HG03439 (cell line): ENCODE results near the gene PAK5.

ENCODE experiments used
- ATAC-seq: cut with Tn5 transposase; IDR thresholded peaks from one replicate; pipeline ENCODE4 v1.9.1; 2021; ENCODE audit warnings: mild to moderate bottlenecking, moderate library complexity; ENCODE audit not compliant: unreplicated experiment

Gene PAK5

GRCh38 chr20:9532069-9532838 is 306.6 kb downstream of the PAK5 start:
- ATAC-seq, result no peak

- no peak for ATAC-seq
These were observed 307.3 kb downstream of the PAK5 start for GRCh38 chr20:9531581-9531980.

- ATAC-seq, result no peak
These were observed 315.2 kb downstream of the PAK5 start for GRCh38 chr20:9523636-9524035.

- no peak for ATAC-seq
These were observed 318.8 kb downstream of the PAK5 start for GRCh38 chr20:9520086-9520485.

GRCh38 chr20:9518576-9519175 is 320.2 kb downstream of the PAK5 start:
- no peak for ATAC-seq

GRCh38 chr20:9517297-9518162 is 321.3 kb downstream of the PAK5 start:
- ATAC-seq, result no peak

GRCh38 chr20:9516234-9516871 is 322.5 kb downstream of the PAK5 start:
- ATAC-seq, result no peak

GRCh38 chr20:9515741-9516233 is 323.1 kb downstream of the PAK5 start:
- no peak for ATAC-seq

GRCh38 chr20:9515214-9515585 is 323.7 kb downstream of the PAK5 start:
- no peak for ATAC-seq

GRCh38 chr20:9514461-9515213 is 324.2 kb downstream of the PAK5 start, which contains the start of gene LAMP5:
Gene LAMP5 (plus strand): TSS chr20:9514590. CDS start chr20:9514853, 263 bp downstream.
- ATAC-seq, result no peak

- ATAC-seq, result no peak
These were observed 324.8 kb downstream of the PAK5 start for GRCh38 chr20:9514072-9514460.

GRCh38 chr20:9510911-9511310 is 328.0 kb downstream of the PAK5 start:
- no peak for ATAC-seq

- no peak for ATAC-seq
These were observed 329.6 kb downstream of the PAK5 start for GRCh38 chr20:9509246-9509645.

GRCh38 chr20:9508696-9509178 is 330.1 kb downstream of the PAK5 start:
- no peak for ATAC-seq

- ATAC-seq, result no peak
These were observed 330.6 kb downstream of the PAK5 start for GRCh38 chr20:9508240-9508661.

GRCh38 chr20:9507544-9508239 is 331.2 kb downstream of the PAK5 start:
- ATAC-seq, result no peak

- ATAC-seq, result no peak
These were observed 331.9 kb downstream of the PAK5 start for GRCh38 chr20:9506964-9507369.

GRCh38 chr20:9506280-9506821 is 332.5 kb downstream of the PAK5 start:
- no peak for ATAC-seq
